ENCODE results near the gene PPIA.
"Not testable (repeated sequence)": the region's sequence is repeated elsewhere in the genome, so short reads cannot be mapped to it uniquely, and the experiment has no call there.

The PPIA gene

GRCh38 chr7:44784364-44784763 is 12.1 kb upstream of the PPIA start:
- in situ Hi-C loops (cut with MboI; ENCODE audit: low sequenced_read_pairs): no loop called here

DNA sequence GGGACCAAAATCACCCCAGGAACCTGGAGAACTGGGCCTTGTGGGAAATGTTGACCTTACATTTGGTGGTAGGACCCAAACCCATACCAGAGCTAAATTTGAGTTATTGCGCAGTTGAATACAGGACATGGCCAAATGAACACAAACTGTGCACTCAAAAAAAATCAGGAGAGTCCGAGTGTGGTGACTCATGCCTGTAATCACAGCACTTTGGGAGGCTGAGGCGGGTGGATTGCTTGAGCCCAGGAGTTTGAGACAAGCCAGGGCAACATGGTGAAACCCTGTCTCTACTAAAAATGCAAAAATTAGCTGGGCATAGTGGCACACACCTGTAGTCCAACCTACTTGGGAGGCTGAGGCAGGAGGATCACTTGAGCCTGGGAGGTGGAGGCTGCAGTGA is 11.3 kb upstream of the PPIA start:
- in situ Hi-C loops (cut with MboI; ENCODE audit: low sequenced_read_pairs): not testable (repeated sequence)

- in situ Hi-C loops (cut with MboI; ENCODE audit: low sequenced_read_pairs): no loop called here
Observed at GRCh38 chr7:44787041-44787440, 9.4 kb upstream of the PPIA start.

DNA sequence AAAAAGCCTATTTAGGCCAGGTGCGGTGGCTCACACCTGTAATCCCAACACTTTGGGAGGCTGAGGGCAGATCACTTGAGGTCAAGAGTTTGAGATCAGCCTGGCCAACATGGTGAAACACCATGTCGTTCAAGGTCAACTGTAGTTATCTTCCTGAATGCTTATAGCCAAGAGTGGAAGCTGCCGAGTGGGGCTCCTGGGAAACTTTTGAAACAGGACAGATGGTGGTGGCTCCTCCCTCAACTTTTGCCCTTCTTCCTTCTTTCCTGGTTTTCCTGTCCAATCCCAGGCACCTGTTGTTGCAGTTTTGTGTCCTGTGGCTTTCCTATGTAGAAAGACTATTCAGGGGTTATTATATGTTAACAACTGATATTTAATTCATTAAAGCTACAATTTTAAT is 8.7 kb upstream of the PPIA start:
- in situ Hi-C loops (cut with MboI; ENCODE audit: low sequenced_read_pairs): no loop called here

DNA sequence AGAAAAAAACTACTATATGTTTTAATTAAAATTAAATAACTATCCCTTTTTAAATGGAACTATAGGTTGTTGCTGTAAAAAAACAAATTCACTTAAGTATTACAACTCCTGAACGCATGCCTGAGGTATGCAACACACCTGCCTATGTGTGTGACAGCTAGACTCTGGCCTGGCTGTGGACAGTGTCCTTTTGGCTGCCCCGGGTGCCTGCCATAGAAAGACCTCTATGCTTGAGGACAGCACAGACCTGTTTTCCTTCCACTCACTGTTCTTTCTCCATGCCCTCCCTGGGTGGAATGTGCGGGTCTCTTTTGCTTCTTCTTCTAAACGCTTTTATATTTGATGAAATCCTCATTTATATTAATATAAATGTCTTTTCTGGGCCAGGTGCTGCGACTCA is 6.5 kb upstream of the PPIA start:
- in situ Hi-C loops (cut with MboI; ENCODE audit: low sequenced_read_pairs): no loop called here

DNA sequence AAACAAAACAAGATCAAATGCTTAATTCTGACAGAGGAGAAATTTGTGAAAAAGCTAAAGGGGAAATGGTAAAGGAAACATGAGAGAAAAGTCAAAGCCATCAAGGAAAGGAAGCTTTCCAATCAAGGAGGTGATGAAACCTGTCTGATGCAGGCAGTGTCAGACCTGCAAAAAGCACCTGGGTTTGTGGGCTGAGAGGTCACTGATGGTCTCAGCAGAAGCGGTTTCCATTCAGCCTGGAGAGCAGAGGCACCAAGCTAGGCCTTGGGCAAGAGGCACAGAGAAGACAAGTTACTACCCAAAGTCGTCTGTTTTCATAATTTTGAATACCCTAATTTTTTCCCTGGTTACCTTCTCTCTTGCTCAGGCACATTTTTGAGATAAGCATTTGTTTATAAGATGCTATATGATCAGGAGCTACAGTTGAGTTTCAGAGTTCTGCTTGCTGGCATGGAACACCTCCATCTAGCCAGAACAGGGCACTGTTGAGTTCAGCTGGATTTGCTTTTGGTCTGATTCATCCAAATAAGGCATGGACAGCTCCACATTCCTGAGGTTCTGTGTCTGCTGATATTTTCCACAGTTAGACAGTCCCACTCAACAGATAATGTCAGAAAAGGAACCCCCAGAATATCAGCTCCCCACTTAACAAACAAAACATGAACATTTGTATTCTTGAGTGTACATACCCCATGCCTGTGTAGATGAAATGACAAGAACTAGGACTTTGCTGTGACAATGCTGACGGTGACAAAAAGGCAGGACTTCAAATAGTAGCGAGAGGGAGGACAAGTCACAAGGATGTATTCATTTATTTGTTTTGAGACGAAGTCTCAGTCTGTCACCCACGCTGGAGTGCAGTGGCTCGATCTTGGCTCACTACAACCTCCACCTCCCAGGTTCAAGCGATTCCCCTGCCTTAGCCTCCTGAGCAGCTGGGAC is 4.9 kb upstream of the PPIA start:
- in situ Hi-C loops (cut with MboI; ENCODE audit: low sequenced_read_pairs): no loop called here

DNA sequence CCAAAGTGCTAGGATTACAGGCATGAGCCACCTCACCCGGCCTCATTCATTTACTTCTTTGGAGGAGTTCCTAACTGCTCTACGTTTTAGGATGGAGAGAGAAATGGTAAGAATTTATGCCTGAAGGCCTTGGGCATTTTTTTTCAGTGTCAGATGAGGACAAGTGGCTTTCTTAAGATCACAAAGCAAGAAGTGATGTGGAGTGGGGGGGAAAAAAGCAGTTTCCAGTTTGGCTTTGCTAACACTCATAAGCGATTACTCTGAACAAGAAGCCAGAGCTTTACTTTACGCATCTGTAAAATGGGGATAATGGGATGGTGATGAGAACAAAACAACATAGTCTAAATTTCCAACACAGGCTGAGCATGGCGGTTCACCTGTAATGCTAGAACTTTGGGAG is 2.6 kb upstream of the PPIA start:
- in situ Hi-C loops (cut with MboI; ENCODE audit: low sequenced_read_pairs): no loop called here

GRCh38 chr7:44794331-44794730 is 2.1 kb upstream of the PPIA start:
- in situ Hi-C loops (cut with MboI; ENCODE audit: low sequenced_read_pairs): no loop called here

DNA sequence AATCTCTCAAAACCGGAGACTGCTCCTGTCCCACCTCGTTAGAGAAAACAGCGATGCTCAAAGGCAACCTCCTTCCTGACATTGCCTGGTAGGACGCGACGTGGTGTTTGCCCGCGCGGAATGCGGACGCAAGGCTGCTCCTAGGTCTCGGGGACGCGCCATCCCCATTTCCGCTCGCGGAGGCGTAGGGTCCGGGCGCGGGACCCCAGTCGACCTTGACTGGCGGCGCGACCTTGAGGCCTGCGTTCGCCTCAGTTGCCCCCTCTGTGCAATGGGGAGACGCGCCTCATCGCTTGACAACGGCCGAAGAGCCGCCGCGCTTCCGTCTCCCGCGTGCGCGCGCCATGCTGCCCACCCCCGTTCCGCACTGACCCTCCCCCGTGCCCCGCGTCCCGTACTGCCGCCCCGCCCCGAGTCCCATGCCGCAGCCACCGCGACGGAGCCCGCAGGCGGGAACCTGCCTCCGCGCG is 412 bp upstream of the PPIA start:
- in situ Hi-C loops (cut with MboI; ENCODE audit: low sequenced_read_pairs): no loop called here

GRCh38 chr7:44797329-44798258 is 1.1 kb downstream of the PPIA start:
- in situ Hi-C loops (cut with MboI; ENCODE audit: low sequenced_read_pairs): no loop called here

- in situ Hi-C loops (cut with MboI; ENCODE audit: low sequenced_read_pairs): no loop called here
Observed at GRCh38 chr7:44798649-44799305, 2.3 kb downstream of the PPIA start.

- in situ Hi-C loops (cut with MboI; ENCODE audit: low sequenced_read_pairs): no loop called here
Observed at GRCh38 chr7:44799939-44800338, 3.5 kb downstream of the PPIA start.

DNA sequence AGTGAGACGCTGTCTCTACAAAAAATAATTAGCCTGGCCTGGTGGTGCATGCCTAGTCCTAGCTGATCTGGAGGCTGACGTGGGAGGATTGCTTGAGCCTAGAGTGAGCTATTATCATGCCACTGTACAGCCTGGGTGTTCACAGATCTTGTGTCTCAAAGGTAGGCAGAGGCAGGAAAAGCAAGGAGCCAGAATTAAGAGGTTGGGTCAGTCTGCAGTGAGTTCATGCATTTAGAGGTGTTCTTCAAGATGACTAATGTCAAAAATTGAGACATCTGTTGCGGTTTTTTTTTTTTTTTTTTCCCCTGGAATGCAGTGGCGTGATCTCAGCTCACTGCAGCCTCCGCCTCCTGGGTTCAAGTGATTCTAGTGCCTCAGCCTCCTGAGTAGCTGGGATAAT is 5.4 kb downstream of the PPIA start:
- in situ Hi-C loops (cut with MboI; ENCODE audit: low sequenced_read_pairs): no loop called here

DNA sequence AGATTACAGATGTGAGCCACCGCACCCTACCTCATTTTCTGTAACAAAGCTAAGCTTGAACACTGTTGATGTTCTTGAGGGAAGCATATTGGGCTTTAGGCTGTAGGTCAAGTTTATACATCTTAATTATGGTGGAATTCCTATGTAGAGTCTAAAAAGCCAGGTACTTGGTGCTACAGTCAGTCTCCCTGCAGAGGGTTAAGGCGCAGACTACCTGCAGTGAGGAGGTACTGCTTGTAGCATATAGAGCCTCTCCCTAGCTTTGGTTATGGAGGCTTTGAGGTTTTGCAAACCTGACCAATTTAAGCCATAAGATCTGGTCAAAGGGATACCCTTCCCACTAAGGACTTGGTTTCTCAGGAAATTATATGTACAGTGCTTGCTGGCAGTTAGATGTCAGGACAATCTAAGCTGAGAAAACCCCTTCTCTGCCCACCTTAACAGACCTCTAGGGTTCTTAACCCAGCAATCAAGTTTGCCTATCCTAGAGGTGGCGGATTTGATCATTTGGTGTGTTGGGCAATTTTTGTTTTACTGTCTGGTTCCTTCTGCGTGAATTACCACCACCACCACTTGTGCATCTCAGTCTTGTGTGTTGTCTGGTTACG is 6.0 kb downstream of the PPIA start:
- in situ Hi-C loops (cut with MboI; ENCODE audit: low sequenced_read_pairs): no loop called here

GRCh38 chr7:44803828-44804519 is 7.5 kb downstream of the PPIA start:
- in situ Hi-C loops (cut with MboI; ENCODE audit: low sequenced_read_pairs): not testable (repeated sequence)

GRCh38 chr7:44805950-44806349 is 9.5 kb downstream of the PPIA start:
- in situ Hi-C loops (cut with MboI; ENCODE audit: low sequenced_read_pairs): no loop called here

- in situ Hi-C loops (cut with MboI; ENCODE audit: low sequenced_read_pairs): no loop called here
Observed at GRCh38 chr7:44808914-44809393, 12.5 kb downstream of the PPIA start.

- in situ Hi-C loops (cut with MboI; ENCODE audit: low sequenced_read_pairs): no loop called here
Observed at GRCh38 chr7:44811093-44811492, 14.6 kb downstream of the PPIA start.

DNA sequence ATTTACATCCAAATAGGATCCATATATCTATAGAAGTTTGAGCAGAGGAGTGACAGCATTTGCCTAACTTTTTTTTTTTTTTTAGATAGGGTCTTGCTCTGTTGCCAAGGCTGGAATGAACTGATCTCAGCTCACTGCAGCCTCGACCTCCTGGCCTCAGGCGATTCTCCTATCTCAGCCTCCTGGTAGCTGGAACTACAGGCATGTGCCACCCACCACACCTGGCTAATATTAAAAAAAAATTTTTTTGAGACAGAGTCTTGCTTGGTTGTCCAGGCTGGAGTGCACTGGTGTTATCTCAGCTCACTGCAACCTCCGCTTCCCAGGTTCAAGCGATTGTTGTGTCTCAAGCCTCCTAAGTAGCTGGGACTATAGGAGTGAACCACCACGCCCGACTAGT is 15.1 kb downstream of the PPIA start:
- in situ Hi-C loops (cut with MboI; ENCODE audit: low sequenced_read_pairs): no loop called here

- in situ Hi-C loops (cut with MboI; ENCODE audit: low sequenced_read_pairs): no loop called here
Observed at GRCh38 chr7:44814919-44815318, 18.4 kb downstream of the PPIA start.

Measured in hTERT RPE-1 (cell line).